ENCODE measurements around the gene C3orf22. TPM values are rescaled to one million over a fixed set of nuclear protein-coding genes. Genes with fewer than 3 reads are reported as not detected.

Gene C3orf22
- total RNA-seq, 4 donors from 2014 or later, result not detected

DNA sequence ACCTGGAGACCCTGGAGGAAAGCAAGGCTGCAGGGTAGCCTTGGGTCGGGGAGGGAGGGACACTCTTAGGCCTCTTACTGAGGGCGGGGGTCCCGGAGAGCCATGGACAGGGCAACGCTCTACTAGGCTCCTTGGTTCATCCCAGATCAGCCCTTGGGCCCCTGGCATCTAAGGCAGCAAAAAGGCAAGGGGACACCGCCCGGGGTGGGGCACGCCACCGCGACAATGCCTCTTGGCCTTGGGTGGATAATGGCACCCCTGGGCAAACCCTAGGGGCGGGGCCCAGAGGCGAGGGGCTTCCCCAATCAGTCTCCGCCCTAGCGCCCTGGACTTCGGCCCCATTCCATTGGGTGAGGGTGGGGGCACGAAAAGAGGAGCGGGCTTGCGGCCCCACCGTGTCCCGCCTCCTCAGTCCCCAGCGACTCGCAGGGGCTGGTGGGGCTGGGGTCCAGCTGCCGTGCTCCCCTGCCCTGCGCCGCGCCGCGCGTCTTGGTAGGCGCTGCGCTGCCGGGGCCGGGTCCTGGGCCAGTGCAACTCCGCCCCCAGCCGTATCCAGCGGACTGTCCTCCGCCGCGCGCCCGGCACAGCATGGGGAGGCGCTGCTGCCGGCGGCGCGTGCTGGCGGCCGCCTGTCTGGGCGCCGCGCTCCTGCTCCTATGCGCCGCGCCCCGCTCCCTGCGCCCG, 34.8 kb downstream of the C3orf22 start, which contains the start of gene CHST13:
TSS of gene CHST13 (plus strand) at position 411 of the 684 bp plus-strand sequence. CDS start at position 589, 178 bp downstream.
- TF ChIP-seq, protein P1, sequence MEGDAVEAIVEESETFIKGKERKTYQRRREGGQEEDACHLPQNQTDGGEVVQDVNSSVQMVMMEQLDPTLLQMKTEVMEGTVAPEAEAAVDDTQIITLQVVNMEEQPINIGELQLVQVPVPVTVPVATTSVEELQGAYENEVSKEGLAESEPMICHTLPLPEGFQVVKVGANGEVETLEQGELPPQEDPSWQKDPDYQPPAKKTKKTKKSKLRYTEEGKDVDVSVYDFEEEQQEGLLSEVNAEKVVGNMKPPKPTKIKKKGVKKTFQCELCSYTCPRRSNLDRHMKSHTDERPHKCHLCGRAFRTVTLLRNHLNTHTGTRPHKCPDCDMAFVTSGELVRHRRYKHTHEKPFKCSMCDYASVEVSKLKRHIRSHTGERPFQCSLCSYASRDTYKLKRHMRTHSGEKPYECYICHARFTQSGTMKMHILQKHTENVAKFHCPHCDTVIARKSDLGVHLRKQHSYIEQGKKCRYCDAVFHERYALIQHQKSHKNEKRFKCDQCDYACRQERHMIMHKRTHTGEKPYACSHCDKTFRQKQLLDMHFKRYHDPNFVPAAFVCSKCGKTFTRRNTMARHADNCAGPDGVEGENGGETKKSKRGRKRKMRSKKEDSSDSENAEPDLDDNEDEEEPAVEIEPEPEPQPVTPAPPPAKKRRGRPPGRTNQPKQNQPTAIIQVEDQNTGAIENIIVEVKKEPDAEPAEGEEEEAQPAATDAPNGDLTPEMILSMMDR (IDR thresholded peaks at IDR 0.05; ENCODE audit: low read depth), result no peak

DNA sequence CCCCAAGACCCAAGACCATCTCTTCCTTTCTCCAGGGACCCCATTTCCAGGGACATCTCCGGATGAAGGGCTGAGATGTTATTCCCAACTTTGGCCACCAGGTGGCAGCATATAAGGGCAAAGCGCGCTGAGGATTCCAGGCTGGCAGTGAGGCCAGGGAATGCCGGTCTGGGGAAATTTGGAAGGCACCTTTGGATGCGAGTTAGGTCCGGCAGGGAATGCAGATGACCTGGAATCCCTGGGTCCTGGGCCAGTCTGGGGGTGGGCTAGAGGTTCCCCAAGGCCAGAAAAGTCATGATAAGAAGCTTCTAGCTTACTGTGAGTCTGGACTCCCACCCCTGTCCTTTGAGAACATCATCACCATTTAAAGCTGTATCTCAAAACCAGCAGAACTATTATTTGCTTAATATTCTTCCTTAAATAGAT, 36.4 kb downstream of the C3orf22 start:
- TF ChIP-seq, protein P1 (IDR thresholded peaks at IDR 0.05; ENCODE audit: low read depth), result no peak

DNA sequence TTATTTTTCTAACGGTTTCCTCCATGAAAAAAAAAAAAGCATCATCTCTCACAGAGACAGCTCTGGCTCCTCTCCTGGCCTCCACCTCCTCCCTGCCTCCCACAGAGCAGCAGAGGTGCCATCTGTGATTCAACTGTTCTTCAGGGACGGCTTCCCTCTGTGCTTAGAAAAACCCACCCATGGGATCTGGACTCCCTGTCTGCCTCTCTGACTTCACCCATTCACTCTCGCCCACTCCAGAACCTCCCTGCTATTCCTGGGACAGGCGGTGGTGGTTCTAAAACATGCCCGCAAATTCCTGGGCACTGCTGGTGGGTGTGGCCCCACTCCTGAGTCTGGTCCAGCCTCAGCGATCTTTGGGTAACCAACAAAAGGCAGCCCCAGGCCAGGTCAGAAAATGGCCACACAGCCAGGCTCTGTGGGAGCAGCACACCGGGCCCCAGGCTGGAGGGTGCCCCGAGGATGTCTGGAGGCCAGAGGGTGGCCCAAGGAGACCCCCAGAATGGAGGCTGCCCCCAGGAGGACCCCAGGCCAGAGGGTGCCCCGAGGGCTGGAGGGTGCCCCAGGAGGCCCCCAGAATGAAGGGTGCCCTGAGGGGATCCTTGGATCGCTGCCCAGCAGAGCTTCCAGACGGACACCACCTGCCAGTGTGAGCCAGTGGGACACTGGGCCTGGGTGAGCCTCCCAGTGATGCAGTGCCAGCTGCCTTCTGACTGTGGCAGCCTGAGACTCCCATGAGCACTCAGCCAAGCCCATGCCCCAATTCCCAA, 37.4 kb downstream of the C3orf22 start:
- TF ChIP-seq, protein P1 (IDR thresholded peaks at IDR 0.05; ENCODE audit: low read depth), result no peak

DNA sequence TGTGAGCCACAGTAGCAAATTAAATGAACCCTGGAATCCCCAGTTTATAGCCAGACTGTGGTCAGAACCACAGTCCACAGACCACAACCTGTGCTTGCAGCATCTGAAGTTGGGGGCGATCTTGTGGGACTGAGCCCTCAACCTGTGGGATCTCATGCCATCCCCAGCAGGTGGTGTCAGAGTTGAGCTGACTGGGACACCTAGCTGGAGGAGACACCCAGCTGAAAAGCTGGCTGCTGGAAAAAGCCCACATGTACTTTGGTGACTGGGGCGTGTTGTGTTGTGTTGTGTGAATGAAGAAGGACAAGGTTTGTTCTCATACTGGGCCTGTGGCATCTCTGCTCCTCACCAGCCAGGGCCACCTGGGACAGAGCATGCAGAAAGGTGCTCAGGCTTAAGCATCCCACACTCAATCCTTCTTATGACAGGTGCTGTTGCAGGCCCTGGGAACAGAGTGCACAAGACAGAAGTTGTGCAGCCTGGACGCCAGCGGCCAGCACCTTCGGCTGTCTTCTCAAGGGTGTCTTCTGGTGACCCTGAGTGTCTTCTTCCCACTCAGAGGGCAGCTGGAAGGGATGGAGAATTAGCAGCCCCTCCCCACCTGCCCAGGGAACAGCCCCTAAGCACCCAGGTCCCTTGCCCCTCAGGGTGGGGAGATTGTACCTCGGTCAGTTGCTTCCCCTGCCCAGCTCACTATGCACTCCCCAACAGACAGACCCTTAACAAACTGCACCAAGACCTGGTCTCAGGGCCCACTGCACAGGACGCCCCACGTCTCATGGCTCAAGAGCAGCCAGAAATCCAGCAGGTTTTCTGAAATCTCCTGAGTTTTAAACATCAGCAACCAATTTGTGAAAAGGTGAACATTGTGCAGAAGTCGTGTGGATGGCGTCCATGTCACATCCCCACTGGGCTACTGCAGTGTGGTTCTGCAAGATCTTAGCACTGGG, 39.0 kb downstream of the C3orf22 start:
- TF ChIP-seq, protein P1 (IDR thresholded peaks at IDR 0.05; ENCODE audit: low read depth), result no peak

DNA sequence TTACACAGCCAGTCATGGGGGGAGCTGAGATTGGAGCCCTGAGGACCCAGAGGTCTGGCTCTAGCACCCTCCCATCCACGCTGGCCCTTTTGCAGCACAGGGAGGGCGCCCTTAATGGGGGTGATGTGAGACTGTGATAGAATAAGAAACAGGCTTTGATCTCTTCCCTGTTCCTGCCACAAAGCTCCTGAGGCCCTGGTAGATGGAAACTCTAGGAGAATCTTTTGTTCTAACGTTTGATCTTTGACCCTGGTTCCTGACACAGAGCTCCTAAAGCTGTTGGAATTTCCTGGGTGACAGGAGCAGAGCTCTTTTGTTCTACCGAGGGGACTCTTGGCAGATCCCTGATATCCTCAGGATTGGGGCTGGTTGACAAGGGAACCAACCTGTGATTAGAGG, 40.0 kb downstream of the C3orf22 start:
- TF ChIP-seq, protein P1 (IDR thresholded peaks at IDR 0.05; ENCODE audit: low read depth), result no peak

DNA sequence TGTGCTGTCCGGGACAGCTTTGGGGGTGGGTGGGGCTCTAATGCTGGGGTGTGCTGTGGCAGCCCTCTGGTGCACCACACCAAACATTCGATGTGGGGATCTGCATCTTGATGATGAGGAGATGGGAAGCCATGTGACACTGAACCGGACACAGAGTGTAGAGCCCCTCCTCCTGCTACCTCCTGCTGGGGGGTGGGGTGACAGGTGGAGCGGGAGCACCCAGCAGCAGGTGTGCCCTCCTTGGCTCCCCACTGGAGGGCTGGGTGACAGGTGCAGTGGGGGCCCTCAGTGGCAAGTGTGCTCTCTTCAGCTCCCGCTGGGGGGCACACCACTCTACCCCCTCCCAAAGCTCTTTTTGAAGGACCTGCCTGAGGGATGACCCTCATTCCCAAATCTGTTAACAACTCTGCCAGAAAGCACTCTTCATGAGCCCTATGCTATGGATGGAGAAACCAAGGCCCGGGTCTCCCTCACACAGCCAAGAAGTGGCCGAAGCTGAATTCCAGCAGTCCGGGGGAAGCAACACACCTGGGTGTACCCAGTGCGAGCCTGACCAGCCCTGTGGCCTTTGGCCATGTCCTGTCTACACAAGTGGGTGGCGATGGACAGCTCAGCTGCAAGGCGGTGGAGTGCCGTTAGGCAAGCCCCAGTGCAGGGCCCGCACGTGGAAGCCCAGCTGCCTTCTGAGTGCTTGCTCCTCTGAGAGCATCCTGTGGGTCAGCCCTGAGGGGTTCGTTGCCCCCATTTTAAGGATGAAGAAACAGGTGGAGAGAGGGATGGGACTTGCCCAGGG, 40.5 kb downstream of the C3orf22 start:
- TF ChIP-seq, protein P1 (IDR thresholded peaks at IDR 0.05; ENCODE audit: low read depth), result no peak
